HepG2 (cell line): ENCODE data around the gene EDEM3.

ENCODE experiments used
- GABPA ChIP-seq, 2 experiments: IDR thresholded peaks; 2 replicates each; pipeline ENCODE4 v1.6.1; 2011 to 2016; ENCODE audit warnings: low read depth in 2 of 2, low read length in 1 of 2, missing biosample characterization in 1 of 2, missing genetic modification characterization in 1 of 2
- MYC ChIP-seq: sonication (generic); formaldehyde crosslinking; IDR thresholded peaks from 2 replicates; pipeline ENCODE4 v1.9.0; 2021; ENCODE audit warnings: missing genetic modification reagents, borderline replicate concordance
- RORA ChIP-seq: sonication (generic); formaldehyde crosslinking; IDR thresholded peaks from 2 replicates; pipeline ENCODE4 v1.5.0; 2020; ENCODE audit warnings: mild to moderate bottlenecking, missing genetic modification reagents, moderate library complexity
- ZBTB38 ChIP-seq: sonication (generic); formaldehyde crosslinking; IDR thresholded peaks from 2 replicates; pipeline ENCODE4 v1.5.1; 2020; ENCODE audit warnings: mild to moderate bottlenecking, missing genetic modification reagents
- ZNF709 ChIP-seq: sonication (generic); formaldehyde crosslinking; IDR thresholded peaks from 2 replicates; pipeline ENCODE4 v1.5.0; 2020; ENCODE audit warnings: mild to moderate bottlenecking, missing genetic modification reagents
- TF ChIP-seq, protein P1 (sequence below): sonication (generic); formaldehyde crosslinking; IDR thresholded peaks from 2 replicates; pipeline ENCODE4 v1.4.0; 2020; ENCODE audit warnings: mild to moderate bottlenecking, missing genetic modification reagents
- TF ChIP-seq, protein P2 (sequence below): IDR thresholded peaks from 2 replicates; pipeline ENCODE4 v1.6.1; 2016; ENCODE audit warnings: low read depth, control low read depth

DNA sequence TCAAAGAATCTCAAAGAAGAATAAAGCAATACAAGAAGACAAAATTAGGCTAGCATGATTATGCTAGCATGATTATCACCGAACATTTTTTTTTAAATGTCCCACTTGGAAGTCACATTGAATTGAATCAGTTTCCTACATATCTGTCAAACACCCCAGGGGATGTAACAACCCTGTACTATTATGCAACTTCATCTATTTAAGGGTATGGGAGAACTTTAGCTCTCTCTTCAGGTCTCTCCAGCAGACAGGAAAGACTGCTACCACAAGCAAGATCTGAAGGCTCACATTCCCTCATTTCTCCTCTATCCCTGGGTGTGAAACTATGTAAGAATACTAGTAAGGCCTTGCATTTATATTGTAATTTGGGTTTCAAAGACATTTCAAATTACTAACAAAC is 52.8 kb downstream of the EDEM3 start:
- TF ChIP-seq MYC (CRISPR knock-in tag) (no peak), ZBTB38 (CRISPR knock-in tag) (no peak), GABPA (IDR thresholded peaks at IDR 0.05; ENCODE audit: low read depth, low read length) (no peak), GABPA (CRISPR knock-in tag; IDR thresholded peaks at IDR 0.05; ENCODE audit: low read depth) (no peak), ZNF709 (no peak), RORA (CRISPR knock-in tag) (no peak)
- TF ChIP-seq, protein P1, sequence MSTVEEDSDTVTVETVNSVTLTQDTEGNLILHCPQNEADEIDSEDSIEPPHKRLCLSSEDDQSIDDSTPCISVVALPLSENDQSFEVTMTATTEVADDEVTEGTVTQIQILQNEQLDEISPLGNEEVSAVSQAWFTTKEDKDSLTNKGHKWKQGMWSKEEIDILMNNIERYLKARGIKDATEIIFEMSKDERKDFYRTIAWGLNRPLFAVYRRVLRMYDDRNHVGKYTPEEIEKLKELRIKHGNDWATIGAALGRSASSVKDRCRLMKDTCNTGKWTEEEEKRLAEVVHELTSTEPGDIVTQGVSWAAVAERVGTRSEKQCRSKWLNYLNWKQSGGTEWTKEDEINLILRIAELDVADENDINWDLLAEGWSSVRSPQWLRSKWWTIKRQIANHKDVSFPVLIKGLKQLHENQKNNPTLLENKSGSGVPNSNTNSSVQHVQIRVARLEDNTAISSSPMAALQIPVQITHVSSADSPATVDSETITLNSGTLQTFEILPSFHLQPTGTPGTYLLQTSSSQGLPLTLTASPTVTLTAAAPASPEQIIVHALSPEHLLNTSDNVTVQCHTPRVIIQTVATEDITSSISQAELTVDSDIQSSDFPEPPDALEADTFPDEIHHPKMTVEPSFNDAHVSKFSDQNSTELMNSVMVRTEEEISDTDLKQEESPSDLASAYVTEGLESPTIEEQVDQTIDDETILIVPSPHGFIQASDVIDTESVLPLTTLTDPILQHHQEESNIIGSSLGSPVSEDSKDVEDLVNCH (CRISPR knock-in tag) = no peak
- TF ChIP-seq, protein P2, sequence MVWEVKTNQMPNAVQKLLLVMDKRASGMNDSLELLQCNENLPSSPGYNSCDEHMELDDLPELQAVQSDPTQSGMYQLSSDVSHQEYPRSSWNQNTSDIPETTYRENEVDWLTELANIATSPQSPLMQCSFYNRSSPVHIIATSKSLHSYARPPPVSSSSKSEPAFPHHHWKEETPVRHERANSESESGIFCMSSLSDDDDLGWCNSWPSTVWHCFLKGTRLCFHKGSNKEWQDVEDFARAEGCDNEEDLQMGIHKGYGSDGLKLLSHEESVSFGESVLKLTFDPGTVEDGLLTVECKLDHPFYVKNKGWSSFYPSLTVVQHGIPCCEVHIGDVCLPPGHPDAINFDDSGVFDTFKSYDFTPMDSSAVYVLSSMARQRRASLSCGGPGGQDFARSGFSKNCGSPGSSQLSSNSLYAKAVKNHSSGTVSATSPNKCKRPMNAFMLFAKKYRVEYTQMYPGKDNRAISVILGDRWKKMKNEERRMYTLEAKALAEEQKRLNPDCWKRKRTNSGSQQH = no peak
